HepG2 (cell line): ENCODE results near the gene ZNF782. TPM values are rescaled to one million over a fixed set of nuclear protein-coding genes. Genes with fewer than 3 reads are reported as not detected.
A peak's percentile ranks its signal among the peaks of the same experiment; 100 is the strongest.

Source experiments
- ATAC-seq: fragments of 200-7000 bp; cut with Tn5 transposase; 3 replicates; pipeline ENCODE4 v1.9.1; 2020; ENCODE audit warnings: mild to moderate bottlenecking, moderate library complexity
- BruUV-seq: library from RNA; stranded (reverse); fragments of 400-500 nt; replicated peaks from 2 replicates; lab custom pipeline; 2021; lab: Mats Ljungman, UMichigan
- CTCF ChIA-PET: fragments of 300-600 bp; formaldehyde crosslinking; extraction: SDS; loops from one replicate; lab custom pipeline; 2021; ENCODE audit warnings: low total read pairs, inconsistent platforms, low intra/inter-chr PET ratio; lab: Yijun Ruan, JAX
- POLR2A ChIA-PET: fragments of 350-600 bp; sonication (Branson Sonifier 250); formaldehyde crosslinking; loops from one replicate; lab custom pipeline; 2020; ENCODE audit warnings: antibody characterized with exemption, inconsistent platforms; lab: Yijun Ruan, JAX
- DNase-seq: peaks from one replicate; pipeline ENCODE4 v3.0.0-alpha.2; 2015; ENCODE audit warnings: low spot score
- FAIRE-seq: peaks from 3 replicates; lab custom pipeline; 2011; peaks lifted over from hg19 to GRCh38; lab: Jason Lieb, UNC
- H2AFZ ChIP-seq: one replicate; pipeline ENCODE4 v1.6.1; 2011; ENCODE audit warnings: low read length, inconsistent platforms
- H3K27ac ChIP-seq: fragments of 300-600 bp; 3 replicates; pipeline ENCODE4 v1.8.0; 2011; ENCODE audit warnings: mixed run types, mild to moderate bottlenecking, mixed read lengths, low read length, inconsistent platforms; ENCODE audit not compliant: insufficient read depth; ENCODE audit errors: extremely low read length
- H3K27me3 ChIP-seq, 2 experiments: fragments of 200-600 bp in 1 of 2; 2 replicates in 1 of 2; 3 replicates in 1 of 2; pipeline versions ENCODE4 v1.6.0 to v1.8.0; 2011; ENCODE audit warnings: low read length in 2 of 2, mild to moderate bottlenecking in 2 of 2, moderate library complexity in 2 of 2, inconsistent platforms in 1 of 2; ENCODE audit not compliant: insufficient read depth in 2 of 2, control insufficient read depth in 1 of 2
- H3K36me3 ChIP-seq, 2 experiments: fragments of 200-600 bp in 1 of 2; replicated peaks in 1 of 2; 2 replicates in 1 of 2; 3 replicates in 1 of 2; pipeline versions ENCODE4 v1.5.1 to v1.8.0; 2011; ENCODE audit warnings: low read length in 2 of 2, inconsistent platforms in 1 of 2; ENCODE audit not compliant: insufficient read depth in 2 of 2, control insufficient read depth in 1 of 2
- H3K4me1 ChIP-seq: 2 replicates; pipeline ENCODE4 v1.5.1; 2012; ENCODE audit warnings: low read length, inconsistent platforms; ENCODE audit not compliant: insufficient read depth
- H3K4me2 ChIP-seq: 2 replicates; pipeline ENCODE4 v1.6.0; 2011; ENCODE audit warnings: low read depth, low read length, inconsistent platforms
- H3K4me3 ChIP-seq, 3 experiments: fragments of 200-600 bp in 1 of 3; sonication (generic), shearing (Covaris generic) in 1 of 3; replicated peaks in 1 of 3; 2 replicates each; pipeline ENCODE4 v1.5.1; 2011 to 2016; ENCODE audit warnings: low read length in 3 of 3, inconsistent platforms in 2 of 3, low read depth in 2 of 3, mild to moderate bottlenecking in 2 of 3, control low read depth in 1 of 3, mixed read lengths in 1 of 3; ENCODE audit not compliant: insufficient read depth in 1 of 3
- H3K79me2 ChIP-seq: one replicate; pipeline ENCODE4 v1.6.1; 2011; ENCODE audit warnings: low read length, inconsistent platforms; ENCODE audit not compliant: insufficient read depth
- H3K9ac ChIP-seq: 2 replicates; pipeline ENCODE4 v1.6.0; 2011; ENCODE audit warnings: mild to moderate bottlenecking, low read depth, low read length, inconsistent platforms; ENCODE audit not compliant: insufficient read depth
- H3K9me3 ChIP-seq: 2 replicates; pipeline ENCODE4 v1.5.1; 2012; ENCODE audit warnings: mild to moderate bottlenecking, low read length
- H4K20me1 ChIP-seq: 2 replicates; pipeline ENCODE4 v1.6.0; 2011; ENCODE audit warnings: inconsistent platforms, mild to moderate bottlenecking, low read length, moderate library complexity; ENCODE audit not compliant: insufficient read depth
- ARHGAP35 ChIP-seq: sonication (generic); formaldehyde crosslinking; IDR thresholded peaks from 2 replicates; pipeline ENCODE4 v1.9.0; 2022; ENCODE audit warnings: mild to moderate bottlenecking, inconsistent platforms, moderate library complexity, missing genetic modification reagents, borderline replicate concordance
- ATRX ChIP-seq: sonication (generic); formaldehyde crosslinking; IDR thresholded peaks from 2 replicates; pipeline ENCODE4 v1.4.0; 2020; ENCODE audit warnings: missing genetic modification reagents, borderline replicate concordance
- BRCA1 ChIP-seq: sonication (generic); formaldehyde crosslinking; IDR thresholded peaks from 2 replicates; pipeline ENCODE4 v1.4.0; 2020; ENCODE audit warnings: missing genetic modification reagents
- FOXJ3 ChIP-seq: sonication (generic); formaldehyde crosslinking; IDR thresholded peaks from 2 replicates; pipeline ENCODE4 v1.4.0; 2020; ENCODE audit warnings: missing genetic modification reagents, mild to moderate bottlenecking, borderline replicate concordance
- HHEX ChIP-seq: IDR thresholded peaks from 2 replicates; pipeline ENCODE4 v1.6.1; 2016; ENCODE audit warnings: control low read depth
- HMG20A ChIP-seq: IDR thresholded peaks from 2 replicates; pipeline ENCODE4 v1.6.1; 2016; ENCODE audit warnings: borderline replicate concordance
- JUNB ChIP-seq: sonication (generic); formaldehyde crosslinking; IDR thresholded peaks from 2 replicates; pipeline ENCODE4 v1.8.0; 2022; ENCODE audit warnings: missing genetic modification reagents, mild to moderate bottlenecking, borderline replicate concordance
- KAT7 ChIP-seq: IDR thresholded peaks from 2 replicates; pipeline ENCODE4 v1.6.1; 2018; ENCODE audit warnings: borderline replicate concordance, missing compliant biosample characterization
- KDM5B ChIP-seq: sonication (generic); formaldehyde crosslinking; IDR thresholded peaks from 2 replicates; pipeline ENCODE4 v1.4.0; 2020; ENCODE audit warnings: missing genetic modification reagents, mild to moderate bottlenecking, borderline replicate concordance
- RARA ChIP-seq: IDR thresholded peaks from 2 replicates; pipeline ENCODE4 v1.6.1; 2016; ENCODE audit warnings: missing genetic modification reagents, missing compliant biosample characterization
- SMC3 ChIP-seq: IDR thresholded peaks from 2 replicates; pipeline ENCODE4 v1.6.1; 2011; ENCODE audit warnings: low read length, improper control_type of control experiment
- SPEN ChIP-seq: sonication (generic); formaldehyde crosslinking; IDR thresholded peaks from 2 replicates; pipeline ENCODE4 v1.5.1; 2020; ENCODE audit warnings: low read depth, mild to moderate bottlenecking, missing genetic modification reagents
- SRSF4 ChIP-seq: fragments of 200-400 bp; formaldehyde crosslinking; IDR thresholded peaks from one replicate; pipeline ENCODE4 v1.6.1; 2018; ENCODE audit warnings: mild to moderate bottlenecking, low read depth, low read length, moderate library complexity; ENCODE audit not compliant: poor library complexity, severe bottlenecking
- ZNF17 ChIP-seq: sonication (generic); formaldehyde crosslinking; IDR thresholded peaks from 2 replicates; pipeline ENCODE4 v1.5.0; 2020; ENCODE audit warnings: mild to moderate bottlenecking, missing genetic modification reagents
- ZNF709 ChIP-seq: sonication (generic); formaldehyde crosslinking; IDR thresholded peaks from 2 replicates; pipeline ENCODE4 v1.5.0; 2020; ENCODE audit warnings: mild to moderate bottlenecking, missing genetic modification reagents
- ZNF737 ChIP-seq: sonication (generic); formaldehyde crosslinking; IDR thresholded peaks from 2 replicates; pipeline ENCODE4 v1.5.0; 2020; ENCODE audit warnings: missing genetic modification reagents, mild to moderate bottlenecking, borderline replicate concordance
- ZNF747 ChIP-seq: sonication (generic); formaldehyde crosslinking; IDR thresholded peaks from 2 replicates; pipeline ENCODE4 v1.8.1; 2023; ENCODE audit warnings: missing genetic modification reagents, mild to moderate bottlenecking, borderline replicate concordance
- WGBS: methylation state at CpG from one replicate; pipeline ENCODE4 v1.1.6; 2017; ENCODE audit warnings: low lambda C conversion rate; 5-methylcytosine and 5-hydroxymethylcytosine counted together
- in situ Hi-C: cut with HindIII; loops from 2 replicates; pipeline ENCODE4 v1.10.0; 2017; ENCODE audit warnings: low pct_unique_long_range_greater_than_20kb; ENCODE audit not compliant: extremely low pct_ligation_motif_present
- intact Hi-C: fragments of 100-400 bp; cut with micrococcal nuclease; formaldehyde crosslinking; loops from one replicate; pipeline ENCODE4 v1.10.0; 2022; ENCODE audit not compliant: unreplicated experiment
- polyA plus RNA-seq, 8 experiments: library from polyadenylated mRNA; depleted of rRNA in 3 of 8; stranded (reverse) in 7 of 8; unstranded in 1 of 8; fragments of >200 nt; fragmentation: Illumina TruSeq in 4 of 8; extraction: Trizol in 4 of 8; gene quantifications; 2 replicates each; pipeline versions ENCODE4 v1.2.1 to v1.2.3, GENCODE V29; 2011 to 2016; ENCODE audit warnings: low read depth in 4 of 8, missing spikeins in 1 of 8, mixed read lengths in 1 of 8; ENCODE audit not compliant: insufficient read depth in 1 of 8
- total RNA-seq, 5 experiments: library from RNA; depleted of rRNA; stranded (reverse); fragments of >200 nt; fragmentation: Illumina TruSeq; extraction: Trizol; gene quantifications; 2 replicates each; pipeline ENCODE4 v1.2.3, GENCODE V29; 2016; ENCODE audit warnings: low read depth in 1 of 5
- TF ChIP-seq, protein P1 (sequence below): sonication (generic); formaldehyde crosslinking; IDR thresholded peaks from 2 replicates; pipeline ENCODE4 v1.4.0; 2020; ENCODE audit warnings: mild to moderate bottlenecking, missing genetic modification reagents
- TF ChIP-seq, protein P2 (sequence below): sonication (generic); formaldehyde crosslinking; IDR thresholded peaks from 2 replicates; pipeline ENCODE4 v1.4.0; 2020; ENCODE audit warnings: missing genetic modification reagents

ZNF782 gene
- total and polyA plus RNA-seq, 2 of the 13 experiments (the other 11 are each of a cell fraction or from before 2014, with no cell fraction given): 1.4 to 4.9 TPM

DNA sequence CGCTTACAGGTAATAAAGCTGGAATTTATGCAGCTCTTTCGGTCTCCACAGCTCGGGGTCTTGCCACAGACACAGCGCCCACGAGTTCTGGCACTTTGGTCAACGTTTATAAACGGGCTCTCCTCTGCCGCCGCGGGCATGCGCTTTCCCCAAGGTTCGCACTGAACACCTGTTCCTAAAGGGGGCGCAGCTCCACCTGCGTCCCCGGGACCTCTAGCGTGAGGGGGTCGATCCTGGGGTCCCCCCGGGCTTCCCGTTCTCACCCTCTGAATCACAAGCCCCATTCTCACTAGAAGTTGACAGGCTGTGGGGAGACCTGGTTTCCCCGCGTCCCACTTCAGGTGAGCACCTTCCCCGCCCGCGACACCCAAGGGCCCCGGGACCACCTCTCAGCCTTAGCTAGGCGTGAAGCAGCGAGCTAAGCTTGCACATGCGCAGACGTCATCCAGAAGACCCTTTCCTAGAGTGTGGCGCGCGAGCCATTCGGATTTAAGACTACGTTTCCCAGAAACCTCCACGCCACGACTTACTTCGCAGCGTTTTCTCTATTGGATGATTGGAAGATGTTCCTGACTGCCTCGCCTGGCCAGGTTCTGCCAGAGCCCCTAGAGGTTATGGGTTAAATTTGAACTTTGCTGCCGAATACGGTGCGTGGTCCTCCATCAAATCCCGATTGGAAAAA, 21.3 kb upstream of the ZNF782 start:
- Histone ChIP-seq H3K9me3 (no peaks in the 10 kb centered on the region), H2AFZ (peak overlapping the region; percentile 74), H3K36me3 (no peaks in the 10 kb centered on the region), H3K4me2 (peak overlapping the region; percentile 93), H3K9ac (peak overlapping the region; percentile 63), H3K79me2 (no peaks in the 10 kb centered on the region), H3K4me1 (peaks cover 18% of the 10 kb centered on the region), H4K20me1 (no peaks in the 10 kb centered on the region), H3K4me3 (peak overlapping the region; percentile 53 to 74 (median 59)), H3K27ac (peak overlapping the region; percentile 71), H3K27me3 (no peaks in the 10 kb centered on the region; a peak in 1 of 5 replicates)
- intact Hi-C loops (loop anchor here (1.0 to 5.0 kb wide), 2 partner anchors 17 to 232 kb away; no protein-coding TSS in a partner anchor), in situ Hi-C loops (no loop called here)
- peak; percentile 99 for FAIRE-seq
- ChIA-PET CTCF (no interaction called here), POLR2A (interaction anchor here (0.7 to 3.2 kb wide), 9 partner anchors 9 to 758 kb away, joined by 3 to 59 read pairs (median 4); partner anchors contain the start of genes NCBP1, TSTD2 and ZNF782)
- peak; percentile 92 for ATAC-seq
- DNase-seq: peak; percentile 96
- no TSS peak for BruUV-seq
- 0% methylated on average over 21 of the region's 43 CpGs for WGBS
- TF ChIP-seq KAT7 (CRISPR knock-in tag) (no peak), JUNB (CRISPR knock-in tag) (no peak), ATRX (CRISPR knock-in tag) (no peak), ARHGAP35 (CRISPR knock-in tag) (no peak), RARA (CRISPR knock-in tag) (no peak), SRSF4 (no peak), KDM5B (CRISPR knock-in tag) (peak; percentile 69; the same call in 1 of the 2 replicates), HMG20A (CRISPR knock-in tag) (no peak), HHEX (CRISPR knock-in tag) (no peak), SMC3 (no peak; the same call in 1 of the 2 replicates), ZNF709 (peak; percentile 50; the same call in 1 of the 2 replicates), BRCA1 (no peak), SPEN (CRISPR knock-in tag) (peak; percentile 40), ZNF747 (0 out of 2 replicates have a peak, but pooled peaks have one; percentile 48), ZNF17 (CRISPR knock-in tag) (no peak), ZNF737 (no peak), FOXJ3 (CRISPR knock-in tag) (peak; percentile 60; the same call in 1 of the 2 replicates)
- TF ChIP-seq, protein P1, sequence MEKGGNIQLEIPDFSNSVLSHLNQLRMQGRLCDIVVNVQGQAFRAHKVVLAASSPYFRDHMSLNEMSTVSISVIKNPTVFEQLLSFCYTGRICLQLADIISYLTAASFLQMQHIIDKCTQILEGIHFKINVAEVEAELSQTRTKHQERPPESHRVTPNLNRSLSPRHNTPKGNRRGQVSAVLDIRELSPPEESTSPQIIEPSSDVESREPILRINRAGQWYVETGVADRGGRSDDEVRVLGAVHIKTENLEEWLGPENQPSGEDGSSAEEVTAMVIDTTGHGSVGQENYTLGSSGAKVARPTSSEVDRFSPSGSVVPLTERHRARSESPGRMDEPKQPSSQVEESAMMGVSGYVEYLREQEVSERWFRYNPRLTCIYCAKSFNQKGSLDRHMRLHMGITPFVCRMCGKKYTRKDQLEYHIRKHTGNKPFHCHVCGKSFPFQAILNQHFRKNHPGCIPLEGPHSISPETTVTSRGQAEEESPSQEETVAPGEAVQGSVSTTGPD: peak; percentile 54; the same call in 1 of the 2 replicates
- TF ChIP-seq, protein P2, sequence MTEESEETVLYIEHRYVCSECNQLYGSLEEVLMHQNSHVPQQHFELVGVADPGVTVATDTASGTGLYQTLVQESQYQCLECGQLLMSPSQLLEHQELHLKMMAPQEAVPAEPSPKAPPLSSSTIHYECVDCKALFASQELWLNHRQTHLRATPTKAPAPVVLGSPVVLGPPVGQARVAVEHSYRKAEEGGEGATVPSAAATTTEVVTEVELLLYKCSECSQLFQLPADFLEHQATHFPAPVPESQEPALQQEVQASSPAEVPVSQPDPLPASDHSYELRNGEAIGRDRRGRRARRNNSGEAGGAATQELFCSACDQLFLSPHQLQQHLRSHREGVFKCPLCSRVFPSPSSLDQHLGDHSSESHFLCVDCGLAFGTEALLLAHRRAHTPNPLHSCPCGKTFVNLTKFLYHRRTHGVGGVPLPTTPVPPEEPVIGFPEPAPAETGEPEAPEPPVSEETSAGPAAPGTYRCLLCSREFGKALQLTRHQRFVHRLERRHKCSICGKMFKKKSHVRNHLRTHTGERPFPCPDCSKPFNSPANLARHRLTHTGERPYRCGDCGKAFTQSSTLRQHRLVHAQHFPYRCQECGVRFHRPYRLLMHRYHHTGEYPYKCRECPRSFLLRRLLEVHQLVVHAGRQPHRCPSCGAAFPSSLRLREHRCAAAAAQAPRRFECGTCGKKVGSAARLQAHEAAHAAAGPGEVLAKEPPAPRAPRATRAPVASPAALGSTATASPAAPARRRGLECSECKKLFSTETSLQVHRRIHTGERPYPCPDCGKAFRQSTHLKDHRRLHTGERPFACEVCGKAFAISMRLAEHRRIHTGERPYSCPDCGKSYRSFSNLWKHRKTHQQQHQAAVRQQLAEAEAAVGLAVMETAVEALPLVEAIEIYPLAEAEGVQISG (CRISPR knock-in tag): peak; percentile 79
